Peyer's patch (tissue), 4 donors: ENCODE measurements around the gene POLR3GL. TPM values are rescaled to one million over a fixed set of nuclear protein-coding genes. Genes with fewer than 3 reads are reported as not detected.

ENCODE experiments used
- DNase-seq, 3 donors: peaks; one replicate each; pipeline ENCODE4 v3.0.0-alpha.2; 2017 to 2019
- H3K27ac ChIP-seq, 4 donors: fragments of 200-600 bp; sonication (generic); one replicate each; pipeline ENCODE4 v1.5.1; 2016 to 2019
- H3K27me3 ChIP-seq, 2 donors: fragments of 200-600 bp; sonication (generic); one replicate each; pipeline ENCODE4 v1.5.1; 2019
- H3K36me3 ChIP-seq, 3 donors: fragments of 200-600 bp; sonication (generic); one replicate each; pipeline ENCODE4 v1.5.1; 2016 to 2019
- H3K4me1 ChIP-seq, 4 donors: fragments of 200-600 bp; sonication (generic); one replicate each; pipeline ENCODE4 v1.5.1; 2016 to 2019
- H3K4me3 ChIP-seq, 4 donors: fragments of 200-600 bp; sonication (generic); 1 replicate in 3 of 4; 2 replicates in 1 of 4; pipeline ENCODE4 v1.5.1; 2016 to 2019; ENCODE audit warnings: mild to moderate bottlenecking in 1 of 4
- H3K9me3 ChIP-seq, 4 donors: fragments of 200-600 bp; sonication (generic); one replicate each; pipeline ENCODE4 v1.5.1; 2016 to 2019; ENCODE audit warnings: mild to moderate bottlenecking in 1 of 4
- CTCF ChIP-seq, 6 experiments: fragments of 450-650 bp in 4 of 6; fragments of 200-600 bp in 2 of 6; sonication (generic) in 1 of 6; IDR thresholded peaks; one replicate each; pipeline ENCODE4 v1.5.1; 2017 to 2019; ENCODE audit warnings: antibody characterized with exemption in 6 of 6, mild to moderate bottlenecking in 3 of 6, moderate library complexity in 1 of 6
- POLR2A ChIP-seq, 2 donors: fragments of 450-650 bp; IDR thresholded peaks; one replicate each; pipeline ENCODE4 v1.5.1; 2017; ENCODE audit warnings: antibody characterized with exemption in 2 of 2, mild to moderate bottlenecking in 2 of 2, moderate library complexity in 2 of 2
- total RNA-seq, 4 donors: library from RNA; depleted of rRNA; stranded (reverse); fragments of >200 nt; gene quantifications; one replicate each; pipeline ENCODE4 v1.1.0, GENCODE V29; 2016

The POLR3GL gene
- total RNA-seq, 4 donors from 2014 or later = 8.7 to 25.6 (median 12.5) TPM

- peaks cover 0 to 4% (median 0%) of the 10 kb centered on the region in 4 donors for H3K9me3 ChIP-seq
- no peaks in the 10 kb centered on the region for H3K27me3 ChIP-seq
- no peak for TF ChIP-seq CTCF (IDR thresholded peaks at IDR 0.05)
- TF ChIP-seq POLR2A (IDR thresholded peaks at IDR 0.05) = peak; percentile 48 to 61
- peak; percentile 93 to 98 (median 97) for DNase-seq
- H3K27ac ChIP-seq = peak within 1 kb of the TSS; percentile 88 to 98 (median 92)
- H3K4me3 ChIP-seq = peak within 1 kb of the TSS; percentile 71 to 94 (median 77)
- no peaks in the 10 kb centered on the region for H3K36me3 ChIP-seq
- peaks cover 8 to 55% (median 11%) of the 10 kb centered on the region in 4 donors for H3K4me1 ChIP-seq
These were observed 6.8 kb upstream of the POLR3GL start, which contains the start of gene LIX1L for GRCh38 chr1:145957443-145958319. LIX1L (minus strand) TSS chr1:145958017; CDS start chr1:145957927, 90 bp downstream.

DNA sequence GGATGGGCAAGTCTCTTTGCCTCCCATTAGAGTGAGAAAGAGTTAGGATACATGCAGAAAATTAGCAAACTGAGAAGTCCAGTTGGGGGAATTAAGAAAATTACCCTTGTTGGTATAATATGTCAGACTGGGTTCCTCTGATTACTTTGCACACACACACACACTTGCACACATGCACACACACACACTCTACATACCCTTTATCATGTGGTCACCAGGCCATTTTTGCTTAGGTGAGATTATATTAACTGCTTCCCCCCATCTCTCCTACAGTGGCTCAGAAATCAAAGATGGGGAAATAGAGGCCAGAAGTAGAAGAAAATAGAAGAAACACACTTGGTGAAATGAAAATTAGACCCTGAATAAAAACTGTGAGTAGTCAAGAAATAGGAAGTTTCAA is 5.8 kb upstream of the POLR3GL start:
- TF ChIP-seq POLR2A (IDR thresholded peaks at IDR 0.05) (no peak), CTCF (IDR thresholded peaks at IDR 0.05) (no peak)
- H3K4me1 ChIP-seq = peaks cover 8 to 66% (median 14%) of the 10 kb centered on the region in 4 donors
- DNase-seq = no peak
- peaks cover 0 to 4% (median 0%) of the 10 kb centered on the region in 4 donors for H3K9me3 ChIP-seq
- H3K27me3 ChIP-seq = no peaks in the 10 kb centered on the region
- H3K36me3 ChIP-seq = no peaks in the 10 kb centered on the region
- H3K4me3 ChIP-seq = no peak overlapping the region
- peak overlapping the region; percentile 88 to 98 (median 92) for H3K27ac ChIP-seq

- no peak overlapping the region for H3K4me3 ChIP-seq
- peaks cover 0 to 4% (median 0%) of the 10 kb centered on the region in 4 donors for H3K9me3 ChIP-seq
- H3K27ac ChIP-seq = peak overlapping the region; percentile 2 to 98 (median 54)
- H3K36me3 ChIP-seq = no peaks in the 10 kb centered on the region
- no peaks in the 10 kb centered on the region for H3K27me3 ChIP-seq
- no peak for DNase-seq
- peaks cover 8 to 70% (median 16%) of the 10 kb centered on the region in 4 donors for H3K4me1 ChIP-seq
- TF ChIP-seq POLR2A (IDR thresholded peaks at IDR 0.05) = no peak
- TF ChIP-seq CTCF (IDR thresholded peaks at IDR 0.05) = no peak
These were observed 5.2 kb upstream of the POLR3GL start for GRCh38 chr1:145959333-145959732.

DNA sequence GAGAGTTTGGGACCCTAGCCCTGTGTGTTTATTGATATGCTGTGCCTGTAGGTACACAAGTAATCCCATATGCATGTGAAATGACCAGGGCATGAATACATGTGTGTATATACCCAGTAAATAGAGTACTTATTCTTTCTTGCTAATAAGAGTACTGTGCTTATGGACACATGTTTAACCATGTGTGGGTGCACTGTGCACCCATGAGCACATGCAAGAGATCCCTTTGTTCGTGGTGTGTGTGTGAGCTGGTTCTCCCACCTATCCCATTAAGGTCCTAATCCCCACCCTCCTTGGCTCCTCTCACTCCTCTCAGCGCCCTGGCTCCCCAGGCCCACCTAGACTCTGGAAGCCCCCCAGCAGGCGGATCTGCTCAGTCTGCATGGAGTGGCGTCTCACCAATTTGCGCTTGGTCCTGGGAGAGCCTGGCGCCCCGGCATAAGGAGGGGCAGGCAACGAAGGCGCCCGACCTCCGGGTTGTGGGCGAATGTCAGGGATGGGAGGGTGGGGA is 4.5 kb upstream of the POLR3GL start:
- Histone ChIP-seq H3K4me3 (peak overlapping the region; percentile 59 to 71 (median 66)), H3K27me3 (no peaks in the 10 kb centered on the region), H3K4me1 (peaks cover 8 to 63% (median 16%) of the 10 kb centered on the region in 4 donors), H3K36me3 (no peaks in the 10 kb centered on the region), H3K9me3 (peaks cover 0 to 4% (median 0%) of the 10 kb centered on the region in 4 donors), H3K27ac (peak overlapping the region; percentile 71 to 98 (median 85))
- TF ChIP-seq POLR2A (IDR thresholded peaks at IDR 0.05) (no peak), CTCF (IDR thresholded peaks at IDR 0.05) (no peak)
- DNase-seq = peak in 1 of 3 donors; percentile 54

- peak overlapping the region; percentile 59 to 71 (median 66) for H3K4me3 ChIP-seq
- peak; percentile 23 to 36 for TF ChIP-seq POLR2A (IDR thresholded peaks at IDR 0.05)
- TF ChIP-seq CTCF (IDR thresholded peaks at IDR 0.05) = peak in 3 of 6 experiments; percentile 6 to 19 (median 13)
- peaks cover 8 to 58% (median 14%) of the 10 kb centered on the region in 4 donors for H3K4me1 ChIP-seq
- H3K9me3 ChIP-seq = peaks cover 0 to 4% (median 0%) of the 10 kb centered on the region in 4 donors
- H3K36me3 ChIP-seq = no peaks in the 10 kb centered on the region
- no peaks in the 10 kb centered on the region for H3K27me3 ChIP-seq
- DNase-seq = peak; percentile 76 to 86 (median 79)
- H3K27ac ChIP-seq = peak overlapping the region; percentile 71 to 98 (median 85)
These were observed 3.9 kb upstream of the POLR3GL start for GRCh38 chr1:145960468-145961108.
